Activated CD8-positive, alpha-beta memory T cell treated with anti-CD3 and anti-CD28 coated beads, Interleukin-2, amount 50 U/mL, for 24 hours (primary cell): Measurements from ENCODE around the gene CDKAL1.

ENCODE experiments used
- DNase-seq: peaks from one replicate; pipeline ENCODE4 v3.0.0-alpha.2; 2020; ENCODE audit errors: extremely low read depth

CDKAL1 gene

DNA sequence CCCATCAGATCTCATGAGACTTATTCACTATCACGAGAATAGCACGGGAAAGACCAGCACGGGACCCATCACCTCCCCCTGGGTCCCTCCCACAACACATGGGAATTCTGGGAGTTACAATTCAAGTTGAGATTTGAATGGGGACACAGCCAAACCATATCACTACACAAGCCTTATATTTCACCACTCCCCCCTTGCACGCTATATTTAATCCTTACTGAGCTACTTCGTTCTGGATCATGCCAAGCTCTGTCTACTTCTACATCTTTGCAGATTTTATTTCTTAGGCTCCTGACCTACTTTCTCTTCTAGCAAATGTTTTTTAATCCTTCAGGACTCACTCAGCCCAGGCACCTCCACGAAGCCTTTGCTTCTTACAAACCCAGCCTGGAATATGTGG lies 606.7 kb downstream of the CDKAL1 start:
- no peak for DNase-seq

DNA sequence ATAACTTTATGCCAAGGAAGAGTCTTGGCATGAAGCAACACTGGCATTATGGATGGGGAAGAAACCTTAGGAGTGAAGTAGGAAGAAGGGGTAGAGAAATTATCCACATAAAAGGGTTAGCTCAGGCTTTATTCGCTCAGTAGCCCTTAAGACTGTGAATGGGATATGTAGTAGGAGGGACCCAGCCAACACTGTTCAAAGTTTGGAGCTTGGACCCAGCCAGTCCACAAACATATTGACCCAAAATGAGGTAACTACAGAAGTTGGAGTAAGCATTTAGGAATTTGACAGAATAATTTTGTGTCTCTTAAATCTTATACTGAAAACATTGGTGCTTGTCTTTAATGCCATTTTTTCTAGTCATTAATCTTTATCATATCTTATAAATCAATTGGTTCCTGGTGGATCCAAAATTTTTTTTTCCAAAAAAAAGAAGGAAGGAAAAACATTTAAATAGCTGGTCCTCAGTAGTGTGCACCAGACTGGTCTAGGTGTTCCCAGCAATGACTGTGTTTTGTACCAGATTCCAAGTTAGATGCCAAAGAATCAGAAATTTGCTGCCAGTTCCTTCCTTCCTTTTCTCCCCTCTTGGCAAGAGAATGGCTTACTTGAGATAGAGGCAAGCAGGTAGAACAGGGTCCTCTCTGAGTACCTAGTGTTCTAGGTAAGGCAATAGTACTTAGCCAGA lies 607.5 kb downstream of the CDKAL1 start:
- DNase-seq, result no peak

DNA sequence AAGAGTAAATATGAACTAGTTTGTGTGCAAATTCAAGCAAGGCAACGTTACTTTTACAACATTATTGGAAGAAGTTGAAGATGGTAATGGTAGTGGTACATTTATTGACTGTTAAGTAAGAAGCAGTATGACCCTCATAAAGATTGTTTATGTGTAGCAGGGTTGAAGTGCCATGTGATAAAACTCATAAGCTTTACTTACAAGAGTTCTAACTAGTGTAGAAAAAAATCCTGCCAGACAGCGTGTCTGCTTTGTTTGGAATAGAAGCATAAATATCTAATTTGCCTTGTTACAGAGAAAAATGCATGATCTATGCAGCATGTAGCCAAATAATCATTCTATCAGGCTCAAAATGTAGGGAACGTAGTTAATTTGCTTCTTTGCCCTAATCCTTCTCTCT lies 608.5 kb downstream of the CDKAL1 start:
- no peak for DNase-seq

DNA sequence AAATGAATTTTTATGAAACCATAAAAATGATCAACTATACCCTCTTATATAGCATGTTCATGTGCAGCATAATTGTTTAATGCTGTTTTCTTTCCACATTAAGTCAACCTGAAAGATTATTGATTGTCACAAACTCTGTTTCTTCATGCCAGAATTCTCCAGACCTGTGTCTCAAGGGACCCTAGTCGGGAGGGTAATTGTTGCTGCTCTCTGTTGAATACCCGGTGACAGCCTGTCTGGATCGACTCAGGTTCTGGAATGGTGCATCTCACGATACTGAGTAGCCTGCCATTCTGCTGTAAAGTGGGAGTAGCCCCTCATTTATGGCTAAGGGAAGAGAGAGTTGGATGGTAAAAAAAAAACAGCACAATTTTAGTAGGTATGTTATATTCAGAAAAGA lies 609.4 kb downstream of the CDKAL1 start:
- DNase-seq, result no peak

DNA sequence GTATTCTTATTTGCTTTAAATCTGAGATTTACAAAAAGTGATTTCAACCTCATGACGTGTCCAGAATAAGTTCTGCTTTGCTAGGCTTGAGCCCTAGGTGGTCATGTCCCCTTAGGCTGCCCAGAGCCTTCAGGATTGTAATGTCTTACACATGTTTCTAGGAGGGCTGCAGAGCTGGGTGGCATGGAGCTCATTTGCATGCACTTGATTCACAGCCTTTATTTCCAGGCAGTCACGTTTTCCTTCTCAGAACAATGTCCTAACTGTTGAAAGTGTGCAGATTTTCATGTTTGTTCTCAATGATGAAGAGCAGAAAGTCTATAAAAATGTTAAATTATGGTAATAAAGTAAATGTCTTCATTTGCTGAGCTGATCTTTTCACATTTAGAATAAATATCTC lies 610.7 kb downstream of the CDKAL1 start:
- no peak for DNase-seq

DNA sequence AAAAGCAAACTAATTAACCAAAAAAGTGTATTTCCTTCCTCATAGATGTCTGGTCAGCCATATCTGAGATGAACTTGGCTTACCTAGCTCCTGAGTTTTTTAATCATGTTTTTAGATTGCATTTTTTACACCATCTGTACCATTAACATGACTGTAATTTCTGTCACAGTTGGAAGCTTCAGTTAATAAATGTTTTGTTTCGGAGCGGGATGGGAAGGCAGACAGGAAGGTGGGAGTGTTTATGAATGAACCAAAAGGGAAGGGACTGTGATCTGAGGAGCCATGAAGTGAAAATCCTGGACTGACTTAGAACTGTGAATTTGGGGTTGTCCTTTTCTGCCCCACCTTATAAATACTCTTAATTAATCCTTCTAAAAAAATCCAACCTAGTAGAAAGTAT lies 613.7 kb downstream of the CDKAL1 start:
- DNase-seq, result no peak

DNA sequence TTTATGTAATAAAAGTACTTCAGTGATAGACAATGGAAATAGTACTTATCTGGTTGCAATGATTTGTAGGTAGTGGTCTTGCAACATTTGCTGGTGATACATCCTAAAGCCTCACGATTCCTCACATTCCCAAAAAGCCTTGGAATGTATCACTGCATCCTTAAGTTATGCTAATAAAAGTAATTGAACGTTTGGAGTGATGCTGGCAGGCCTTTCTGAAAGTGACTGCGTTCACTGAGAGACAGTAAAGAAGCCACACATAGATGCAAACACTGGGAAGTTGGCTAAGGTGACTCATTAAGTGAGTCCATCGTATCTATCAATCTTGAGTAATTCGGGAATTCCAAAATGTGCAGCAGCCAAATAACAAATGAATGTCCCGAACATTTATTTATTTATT lies 615.2 kb downstream of the CDKAL1 start:
- no peak for DNase-seq

DNA sequence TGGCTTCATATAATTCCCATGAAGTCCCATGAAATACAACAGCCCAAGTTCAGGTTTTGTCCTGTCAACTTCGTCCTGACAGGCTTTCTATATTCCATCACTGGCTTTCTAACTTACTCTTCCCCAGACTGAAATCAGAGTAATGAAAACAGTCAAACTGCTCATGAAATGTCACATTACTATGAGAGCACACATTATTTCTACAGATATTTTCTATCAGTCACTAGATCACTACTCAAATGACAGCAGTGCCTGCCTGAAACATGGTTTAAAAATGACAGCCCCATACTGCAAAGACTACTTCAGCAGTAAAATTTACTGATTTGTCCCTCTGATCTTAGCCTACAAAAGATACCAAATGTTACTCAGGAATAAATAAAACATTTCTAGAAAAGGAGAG lies 616.4 kb downstream of the CDKAL1 start:
- DNase-seq, result no peak

DNA sequence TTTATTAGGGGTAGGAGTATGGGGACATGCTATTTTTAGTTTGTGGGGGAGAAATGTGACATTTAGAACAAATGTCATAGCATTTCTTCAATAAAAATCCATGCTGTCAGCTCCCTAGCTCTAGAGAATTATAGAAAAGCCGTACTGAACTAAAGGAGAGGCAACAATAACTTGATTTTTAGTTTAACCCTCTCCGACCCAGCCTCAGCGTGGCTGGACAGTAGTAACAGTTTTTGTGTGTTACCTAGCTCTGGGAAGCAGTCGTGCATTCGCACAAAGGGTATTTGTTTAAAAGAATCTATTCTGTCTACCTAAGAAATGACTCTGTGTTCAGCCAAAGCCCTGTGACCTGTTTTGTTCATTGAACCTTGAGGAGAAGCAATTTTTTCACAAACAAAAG lies 616.9 kb downstream of the CDKAL1 start:
- no peak for DNase-seq

DNA sequence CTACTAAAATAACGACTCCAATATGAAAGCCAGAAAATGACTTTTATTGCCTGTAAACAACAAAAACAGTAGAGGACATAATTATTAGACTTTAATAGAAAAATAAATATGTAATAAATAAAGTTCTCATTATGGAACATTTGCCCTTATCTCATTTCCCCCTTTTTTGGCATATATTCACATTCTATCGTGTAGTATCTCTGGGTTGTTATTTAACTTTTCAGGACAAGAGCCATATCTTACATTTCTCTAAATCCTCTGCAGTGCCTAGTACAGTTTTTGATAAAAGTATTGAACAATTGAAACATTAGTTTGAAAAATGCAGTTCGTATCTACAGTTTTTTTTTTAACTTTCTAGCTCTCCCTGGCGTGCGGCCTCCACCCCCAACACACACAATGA lies 617.3 kb downstream of the CDKAL1 start:
- no peak for DNase-seq

DNA sequence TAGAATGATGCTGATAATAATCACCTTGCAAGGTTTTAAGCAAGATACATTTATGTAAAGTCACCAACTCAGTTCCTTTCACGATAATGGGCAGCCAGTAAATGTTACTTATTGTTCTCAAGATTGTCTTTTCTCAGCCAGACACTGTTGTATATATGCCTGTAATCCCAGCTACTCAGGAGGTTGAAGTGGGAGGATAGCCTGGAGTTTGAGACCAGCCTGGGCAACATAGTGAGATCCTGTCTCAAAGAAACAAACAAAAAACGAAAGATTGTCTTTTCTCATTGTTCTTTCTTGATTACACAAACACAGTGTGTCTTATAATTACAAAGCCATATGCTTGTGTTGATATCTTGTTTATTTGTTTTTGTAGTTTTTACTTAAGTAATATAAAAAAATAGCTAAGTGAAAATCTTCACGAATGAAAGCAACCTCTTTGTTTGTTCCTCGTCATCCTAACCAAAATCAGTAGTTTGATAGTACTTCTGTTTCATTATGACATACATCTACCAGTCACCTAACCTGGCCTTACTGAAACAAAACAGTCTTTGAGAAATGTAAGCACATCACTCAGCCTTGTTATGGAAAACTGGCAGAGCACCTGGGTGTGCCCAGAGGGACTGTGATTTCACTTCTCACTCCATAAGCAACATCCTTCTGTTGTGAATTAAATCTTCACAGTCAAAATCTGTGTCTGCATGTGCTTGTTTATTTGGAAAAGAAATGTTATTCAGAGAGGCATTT lies 623.1 kb downstream of the CDKAL1 start:
- DNase-seq, result no peak

DNA sequence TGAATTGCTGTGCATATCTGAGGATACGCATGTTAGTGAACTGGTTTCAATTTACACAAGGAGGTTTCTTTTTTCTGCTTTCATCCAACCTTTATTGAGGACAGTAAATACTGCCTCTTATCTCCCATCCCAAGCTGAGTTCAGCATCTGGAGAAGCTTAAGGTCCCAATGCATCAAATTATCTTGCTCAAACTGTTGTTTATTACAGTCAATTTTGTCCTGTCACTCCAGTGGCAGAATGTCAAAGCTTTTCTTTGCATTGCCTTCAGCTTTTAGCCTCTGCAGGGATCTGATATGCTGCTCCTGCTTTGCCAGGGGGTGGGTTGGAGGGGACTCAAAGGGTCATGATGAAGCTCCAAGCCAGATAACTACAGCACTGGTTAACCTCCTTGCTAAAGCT lies 623.9 kb downstream of the CDKAL1 start:
- no peak for DNase-seq

DNA sequence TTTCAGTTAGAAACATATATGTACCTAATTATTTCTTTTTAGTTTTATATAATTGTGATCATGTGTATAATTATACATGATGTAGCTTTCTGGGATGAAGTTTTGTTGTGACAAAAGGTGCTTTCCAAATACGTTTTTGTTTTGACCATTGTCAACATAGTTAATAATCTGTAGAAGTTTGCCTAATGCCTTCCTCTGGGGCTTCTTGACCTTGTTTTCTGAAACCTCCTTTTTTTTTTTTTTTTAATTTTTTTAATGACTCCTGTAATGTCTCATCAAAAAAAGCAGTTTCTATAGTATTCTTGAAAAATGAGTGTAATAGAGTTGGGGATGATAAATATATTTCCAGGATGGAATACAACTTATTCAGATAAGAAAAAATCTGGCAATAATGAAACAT lies 624.6 kb downstream of the CDKAL1 start:
- no peak for DNase-seq

DNA sequence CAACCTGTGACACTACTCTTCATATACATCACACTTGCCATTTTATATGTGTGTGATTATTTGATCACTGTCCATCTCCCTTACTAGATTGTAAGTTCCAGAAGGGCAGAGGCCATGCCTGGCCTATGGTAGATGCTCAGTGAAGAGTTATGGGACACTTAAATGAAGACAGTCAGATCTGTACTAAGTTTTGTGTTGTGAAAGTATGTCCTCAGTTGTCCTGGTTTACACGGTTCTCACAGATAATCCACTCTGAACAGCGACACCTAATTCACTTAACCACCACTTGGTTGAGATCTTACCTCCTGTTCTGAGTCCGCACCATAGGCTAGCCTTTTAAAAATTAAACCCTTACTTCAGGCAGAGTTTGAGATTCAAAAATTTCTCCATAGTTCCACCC lies 625.2 kb downstream of the CDKAL1 start:
- no peak for DNase-seq

DNA sequence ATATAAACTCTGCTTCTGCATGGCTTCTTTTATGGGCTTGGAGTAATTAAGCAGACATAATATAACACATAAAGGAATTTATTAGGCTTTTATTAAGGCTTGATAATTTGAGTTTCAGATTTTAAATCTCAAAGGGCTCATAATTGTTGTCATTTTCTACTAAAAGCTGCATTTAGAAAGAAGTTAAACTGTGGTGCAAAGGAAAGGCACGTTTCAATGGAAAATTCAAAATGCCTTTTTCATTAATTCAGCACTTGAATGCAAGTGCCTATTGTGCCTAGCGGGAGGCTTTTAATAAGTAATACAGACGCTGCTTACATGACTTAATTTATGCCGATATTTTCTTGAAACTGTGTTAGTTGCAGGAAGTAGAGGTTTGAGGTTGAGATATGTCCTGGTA lies 627.5 kb downstream of the CDKAL1 start:
- DNase-seq, result no peak

DNA sequence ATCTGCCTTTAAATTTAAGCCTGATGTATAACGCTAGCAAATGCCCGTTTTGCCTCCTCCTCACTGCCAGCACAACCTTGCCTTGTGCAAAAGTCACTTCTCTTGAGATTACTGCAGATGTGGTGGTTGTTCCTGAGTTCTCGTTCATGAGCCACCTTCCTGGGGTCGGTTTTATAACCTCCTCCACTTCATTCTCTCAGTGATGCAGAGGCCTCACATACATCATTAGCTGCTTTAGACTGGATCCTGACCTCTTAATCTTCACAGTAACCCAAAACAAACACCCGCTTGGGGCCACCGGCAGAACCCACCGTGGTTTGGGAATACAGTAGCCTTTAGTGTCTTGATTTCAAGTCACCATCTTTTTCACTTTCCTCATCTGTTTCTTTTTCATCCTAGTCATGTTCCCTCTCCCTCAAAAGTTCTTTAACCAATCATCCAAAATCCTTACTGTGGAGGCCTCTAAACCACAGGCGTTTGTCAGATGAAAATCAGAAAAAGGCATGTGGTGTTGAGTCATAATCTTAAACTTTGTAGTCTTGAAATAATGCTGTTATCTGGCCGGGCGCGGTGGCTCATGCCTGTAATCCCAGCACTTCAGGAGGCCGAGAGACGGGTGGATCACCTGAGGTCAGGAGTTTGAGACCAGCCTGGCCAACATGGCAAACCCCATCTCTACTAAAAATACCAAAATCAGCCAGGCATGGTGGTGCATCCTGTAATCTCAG lies 629.0 kb downstream of the CDKAL1 start:
- DNase-seq, result no peak

DNA sequence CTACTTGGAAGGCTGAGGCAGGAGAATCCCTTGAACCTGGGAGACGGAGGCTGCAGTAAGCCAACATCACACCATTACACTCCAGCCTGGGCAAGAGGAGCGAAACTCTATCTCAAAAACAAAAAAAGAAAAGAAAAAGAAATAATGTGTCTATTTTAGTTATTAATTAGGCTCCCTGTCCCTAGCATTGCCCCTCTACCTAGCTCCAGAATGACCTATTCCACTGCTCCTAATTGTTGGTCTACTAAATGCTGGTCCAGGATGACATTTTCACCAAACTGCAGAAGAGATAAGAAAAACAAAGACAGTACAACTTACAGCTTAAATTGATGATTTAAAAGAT lies 629.6 kb downstream of the CDKAL1 start:
- DNase-seq, result no peak

DNA sequence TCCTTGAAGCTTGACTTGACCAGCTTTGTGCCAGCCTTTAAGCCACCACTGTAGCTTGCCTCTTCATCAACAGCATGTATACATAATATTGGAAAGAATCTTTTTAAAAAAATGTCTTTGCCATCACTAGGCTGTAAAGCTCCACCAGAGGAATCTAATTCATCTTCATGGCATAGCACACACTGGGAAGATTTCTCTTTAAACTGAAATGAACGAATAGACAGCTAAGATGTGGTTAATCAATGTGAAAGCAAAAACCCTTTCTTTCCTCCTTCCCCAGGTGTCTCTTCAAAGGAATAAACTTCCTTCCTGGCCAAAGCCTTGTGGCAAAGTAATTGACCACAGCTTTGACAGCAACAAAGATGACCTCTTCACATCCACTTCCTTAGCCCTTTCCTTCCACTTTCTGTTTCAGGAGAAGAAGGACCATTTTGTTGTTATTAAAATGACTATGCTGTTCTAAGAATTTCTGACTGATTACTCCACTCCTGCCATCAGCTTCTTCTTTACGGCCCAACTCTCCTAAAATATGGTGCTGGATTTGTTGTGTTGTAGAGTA lies 630.6 kb downstream of the CDKAL1 start:
- no peak for DNase-seq

DNA sequence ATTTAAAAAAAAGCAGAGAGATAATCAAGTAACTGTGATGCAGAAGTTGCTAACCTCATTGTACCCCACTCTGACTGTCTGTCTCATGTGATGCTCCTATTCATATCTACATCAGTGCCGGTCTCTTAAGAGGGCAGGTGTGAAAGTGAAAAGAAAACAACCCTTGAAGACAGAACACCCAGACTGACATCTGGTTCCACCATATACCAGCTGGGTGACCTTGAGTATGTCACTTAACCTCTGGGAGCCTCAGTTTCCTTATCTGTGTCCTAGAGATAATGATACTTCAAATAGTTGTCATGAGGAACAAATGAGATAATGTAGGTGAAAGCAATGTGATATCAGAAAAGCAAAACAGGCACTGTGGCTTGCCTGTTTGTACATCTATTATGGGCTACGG lies 632.5 kb downstream of the CDKAL1 start:
- no peak for DNase-seq

DNA sequence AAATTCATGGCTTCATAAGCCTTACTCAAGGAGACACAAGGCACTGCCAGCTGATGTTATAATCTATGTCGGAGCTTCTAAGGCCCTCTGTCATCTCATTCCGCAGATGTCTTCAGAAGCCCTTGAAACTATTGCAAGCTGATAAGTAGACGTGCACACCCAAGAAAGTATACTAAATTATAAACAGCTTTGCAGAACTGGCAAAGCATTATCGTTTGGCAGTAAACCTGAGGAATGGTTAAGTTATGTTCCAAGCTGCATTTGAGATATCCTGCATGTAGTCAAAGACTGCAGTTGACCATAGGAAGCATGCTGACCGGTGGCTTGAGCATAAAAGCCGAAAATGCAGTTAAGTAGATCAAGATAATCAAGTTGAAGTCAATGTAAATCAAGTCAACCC lies 633.5 kb downstream of the CDKAL1 start:
- DNase-seq, result no peak

DNA sequence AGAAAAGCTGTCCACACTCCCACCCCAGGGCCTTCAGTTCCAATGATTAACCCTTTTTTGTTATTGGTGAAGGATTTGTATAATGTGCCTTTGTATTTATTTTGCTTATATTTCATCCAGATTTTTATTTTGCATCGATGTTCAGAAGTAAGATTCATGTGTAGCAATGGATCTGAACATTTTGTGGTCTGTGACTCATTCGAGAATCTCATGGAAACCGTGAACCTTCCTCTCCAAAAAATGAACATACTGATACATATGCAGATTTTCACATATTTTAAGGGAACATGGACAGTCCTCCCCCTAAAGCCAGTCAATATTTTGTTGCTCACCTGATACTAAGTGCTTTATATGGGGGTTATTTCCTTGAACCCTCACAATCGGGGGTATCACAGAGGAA lies 637.5 kb downstream of the CDKAL1 start:
- DNase-seq, result no peak

DNA sequence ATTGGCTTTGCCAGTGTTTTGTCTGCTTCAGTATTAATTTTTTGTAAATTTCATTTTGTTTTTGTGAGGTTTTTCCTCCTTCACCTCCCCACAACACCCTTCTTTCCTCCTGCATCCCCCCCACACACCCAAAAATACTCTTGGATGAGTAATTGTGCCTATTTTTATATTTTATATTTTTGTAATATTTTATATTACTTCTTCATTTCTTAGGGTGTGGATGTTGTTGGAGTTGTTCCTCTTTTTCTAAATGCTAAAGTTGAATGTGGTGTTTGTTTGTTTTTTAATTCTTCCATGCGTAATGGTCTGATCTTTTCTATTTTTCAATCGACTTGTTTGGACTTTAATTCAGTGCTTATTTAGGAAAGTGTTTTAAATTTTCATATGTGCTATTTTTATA lies 638.8 kb downstream of the CDKAL1 start:
- no peak for DNase-seq

DNA sequence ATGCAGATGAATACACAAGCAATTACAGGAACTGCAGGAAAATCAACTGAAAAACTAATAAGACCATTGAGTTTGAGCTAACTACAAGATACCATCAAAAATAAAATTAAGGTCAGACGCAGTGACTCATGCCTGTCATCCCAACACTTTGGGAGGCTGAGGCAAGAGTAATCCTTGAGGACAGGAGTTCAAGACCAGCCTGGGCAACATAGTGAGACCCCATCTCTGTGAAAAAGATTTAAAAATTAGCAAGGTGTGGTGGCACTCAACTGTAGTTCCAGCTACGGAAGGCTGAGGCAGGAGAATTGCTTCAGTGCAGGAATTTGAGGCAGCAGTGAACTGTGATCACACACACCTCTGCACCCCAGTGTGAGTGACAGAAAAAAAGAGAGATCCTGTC lies 639.4 kb downstream of the CDKAL1 start:
- no peak for DNase-seq
